SK-N-SH (cell line): ENCODE measurements around the gene MX2. TPM values are rescaled to one million over a fixed set of nuclear protein-coding genes. Genes with fewer than 3 reads are reported as not detected.

ENCODE experiments used
- CTCF ChIA-PET: fragments of 300-600, 350-600 bp; formaldehyde crosslinking; extraction: SDS; loops from one replicate; lab custom pipeline; 2021; lab: Yijun Ruan, JAX
- POLR2A ChIA-PET: fragments of 350-600 bp; sonication (Branson Sonifier 250); formaldehyde crosslinking; extraction: SDS; loops from one replicate; lab custom pipeline; 2020; ENCODE audit warnings: antibody characterized with exemption, inconsistent platforms; lab: Yijun Ruan, JAX
- DNase-seq: peaks from one replicate; pipeline ENCODE4 v3.0.0; 2012
- H2AFZ ChIP-seq: fragments of 200-600 bp; sonication (generic); 2 replicates; pipeline ENCODE4 v1.8.1; 2016; ENCODE audit warnings: antibody characterized with exemption, mild to moderate bottlenecking, low read depth
- H3F3A ChIP-seq: fragments of 200-600 bp; sonication (generic); replicated peaks from 2 replicates; pipeline ENCODE3; 2016; ENCODE audit warnings: antibody characterized with exemption, mild to moderate bottlenecking; ENCODE audit not compliant: insufficient read depth
- H3K27ac ChIP-seq, 2 experiments: fragments of 200-500 bp in 1 of 2; fragments of 200-600 bp in 1 of 2; sonication (Bioruptor generic) in 1 of 2; sonication (generic), shearing (Covaris generic) in 1 of 2; 2 replicates each; pipeline versions ENCODE4 v1.5.1 to v1.6.1; 2014 to 2016; ENCODE audit warnings: low read depth in 2 of 2, inconsistent platforms in 1 of 2, low read length in 1 of 2, mild to moderate bottlenecking in 1 of 2, mixed read lengths in 1 of 2
- H3K27me3 ChIP-seq: fragments of 200-600 bp; sonication (generic), shearing (Covaris generic); 2 replicates; pipeline ENCODE4 v1.6.1; 2016; ENCODE audit warnings: mixed run types; ENCODE audit not compliant: insufficient read depth
- H3K36me3 ChIP-seq, 2 experiments: fragments of 200-500 bp in 1 of 2; fragments of 200-600 bp in 1 of 2; sonication (Bioruptor generic) in 1 of 2; sonication (generic) in 1 of 2; replicated peaks in 1 of 2; 2 replicates each; pipeline versions ENCODE3 to v1.5.1; 2014 to 2016; ENCODE audit warnings: low read length in 1 of 2, mild to moderate bottlenecking in 1 of 2; ENCODE audit not compliant: insufficient read depth in 2 of 2, control insufficient read depth in 1 of 2
- H3K4me1 ChIP-seq, 2 experiments: fragments of 200-500 bp in 1 of 2; fragments of 200-600 bp in 1 of 2; sonication (Bioruptor generic) in 1 of 2; sonication (generic), shearing (Covaris generic) in 1 of 2; 2 replicates each; pipeline versions ENCODE4 v1.5.1 to v1.6.1; 2014 to 2016; ENCODE audit warnings: low read depth in 1 of 2, low read length in 1 of 2, mixed run types in 1 of 2; ENCODE audit not compliant: insufficient read depth in 2 of 2, control insufficient read depth in 1 of 2
- H3K4me2 ChIP-seq: fragments of 200-600 bp; sonication (generic), shearing (Covaris generic); 2 replicates; pipeline ENCODE4 v1.6.1; 2017; ENCODE audit warnings: mixed run types
- H3K4me3 ChIP-seq, 2 experiments: fragments of 200-500 bp in 1 of 2; fragments of 200-600 bp in 1 of 2; sonication (Bioruptor generic) in 1 of 2; sonication (generic), shearing (Covaris generic) in 1 of 2; 2 replicates each; pipeline versions ENCODE4 v1.5.1 to v1.8.1; 2014 to 2016; ENCODE audit warnings: low read depth in 2 of 2, inconsistent platforms in 1 of 2, low read length in 1 of 2, mild to moderate bottlenecking in 1 of 2, mixed read lengths in 1 of 2, moderate library complexity in 1 of 2
- H3K79me2 ChIP-seq: fragments of 200-600 bp; sonication (generic); 2 replicates; pipeline ENCODE4 v1.8.1; 2017; ENCODE audit warnings: mild to moderate bottlenecking; ENCODE audit not compliant: insufficient read depth
- H3K9ac ChIP-seq: fragments of 200-600 bp; sonication (generic); 2 replicates; pipeline ENCODE4 v1.6.1; 2017; ENCODE audit warnings: mixed run types
- H3K9me2 ChIP-seq: fragments of 200-600 bp; sonication (generic); 2 replicates; pipeline ENCODE4 v1.6.1; 2017; ENCODE audit warnings: mixed run types
- H3K9me3 ChIP-seq: fragments of 200-600 bp; sonication (generic); 2 replicates; pipeline ENCODE4 v1.6.1; 2017; ENCODE audit warnings: mixed run types, mild to moderate bottlenecking, moderate library complexity
- H4K20me1 ChIP-seq: fragments of 200-600 bp; sonication (generic); 2 replicates; pipeline ENCODE4 v1.6.1; 2017; ENCODE audit warnings: mild to moderate bottlenecking, mixed run types; ENCODE audit not compliant: insufficient read depth
- ELF1 ChIP-seq: IDR thresholded peaks from 2 replicates; pipeline ENCODE4 v1.4.0; 2012
- EP300 ChIP-seq, 2 experiments: IDR thresholded peaks; 2 replicates each; pipeline versions ENCODE4 v1.4.0 to v1.6.1; 2012; ENCODE audit warnings: borderline replicate concordance in 1 of 2, low read depth in 1 of 2, low read length in 1 of 2
- EZH2phosphoT487 ChIP-seq: fragments of 200-600 bp; sonication (generic); IDR thresholded peaks from 2 replicates; pipeline ENCODE4 v1.6.1; 2017; ENCODE audit warnings: low read depth, mixed run types, mild to moderate bottlenecking, antibody characterized with exemption, moderate library complexity, borderline replicate concordance
- GABPA ChIP-seq: IDR thresholded peaks from 2 replicates; pipeline ENCODE4 v1.4.0; 2012; ENCODE audit warnings: low read depth, mild to moderate bottlenecking
- NRF1 ChIP-seq: IDR thresholded peaks from 2 replicates; pipeline ENCODE4 v1.6.1; 2012; ENCODE audit warnings: low read depth, mild to moderate bottlenecking, low read length
- PBX3 ChIP-seq: IDR thresholded peaks from 2 replicates; pipeline ENCODE4; 2012
- RAD21 ChIP-seq: IDR thresholded peaks from 2 replicates; pipeline ENCODE4 v1.6.1; 2012; ENCODE audit warnings: mild to moderate bottlenecking, low read length
- REST ChIP-seq: IDR thresholded peaks from 2 replicates; pipeline ENCODE4 v1.6.1; 2012; ENCODE audit warnings: mild to moderate bottlenecking, low read depth, low read length, moderate library complexity
- SIN3A ChIP-seq: IDR thresholded peaks from 2 replicates; pipeline ENCODE4 v1.6.1; 2012; ENCODE audit warnings: low read depth, mild to moderate bottlenecking, low read length, moderate library complexity, borderline replicate concordance
- USF1 ChIP-seq: IDR thresholded peaks from 2 replicates; pipeline ENCODE4 v1.4.0; 2012; ENCODE audit warnings: low read depth, borderline replicate concordance
- USF2 ChIP-seq: fragments of 150-350 bp; IDR thresholded peaks from 2 replicates; pipeline ENCODE4 v1.6.1; 2017; ENCODE audit warnings: antibody characterized with exemption, low read length, low read depth, borderline replicate concordance
- YY1 ChIP-seq: IDR thresholded peaks from 2 replicates; pipeline ENCODE4 v1.4.0; 2012; ENCODE audit warnings: low read depth, mild to moderate bottlenecking
- WGBS: methylation state at CpG from one replicate; pipeline ENCODE4 v1.1.6; 2017; ENCODE audit warnings: low lambda C conversion rate; 5-methylcytosine and 5-hydroxymethylcytosine counted together
- polyA plus RNA-seq, 3 experiments: library from polyadenylated mRNA; depleted of rRNA; stranded (reverse); fragments of >200 nt; gene quantifications; 2 replicates each; pipeline ENCODE4 v1.2.3, GENCODE V29; 2012

Gene MX2
- polyA plus RNA-seq, 1 of the 3 experiments (the other 2 are of a cell fraction) = 0.08 TPM

- CTCF ChIA-PET = no interaction called here
- POLR2A ChIA-PET = no interaction called here
- no peak for DNase-seq
Measured at GRCh38 chr21:41374867-41375533, 13.2 kb downstream of the MX2 start.

More at GRCh38 chr21:41374867-41375533, 13.2 kb downstream of the MX2 start:
- Histone ChIP-seq H3K4me2 (no peak overlapping the region), H3K4me3 (no peak overlapping the region), H3K4me1 (no peaks in the 10 kb centered on the region), H3K27ac (no peak overlapping the region), H2AFZ (no peak overlapping the region), H3K36me3 (no peaks in the 10 kb centered on the region), H3K9ac (no peak overlapping the region), H3F3A (no peaks in the 10 kb centered on the region), H3K27me3 (0 out of 2 replicates have a peak, but pooled peaks cover 5% of the 10 kb centered on the region), H3K9me3 (no peaks in the 10 kb centered on the region), H4K20me1 (no peaks in the 10 kb centered on the region), H3K79me2 (no peaks in the 10 kb centered on the region), H3K9me2 (no peaks in the 10 kb centered on the region)
- WGBS = 20% methylated on average over 4 of the region's 5 CpGs
- TF ChIP-seq USF2 (no peak), NRF1 (no peak), EZH2phosphoT487 (no peak), EP300 (IDR thresholded peaks at IDR 0.05; ENCODE audit: borderline replicate concordance in 1 of 2, low read depth in 1 of 2, low read length in 1 of 2) (no peak), RAD21 (no peak), YY1 (no peak), GABPA (no peak), PBX3 (no peak), USF1 (no peak), REST (no peak), ELF1 (no peak), SIN3A (no peak)
